Rectal smooth muscle tissue (tissue), 1 donor: ENCODE data around the gene TIAM2.

ENCODE experiments used
- H3K27ac ChIP-seq: one replicate; pipeline ENCODE4 v1.7.0; 2013; ENCODE audit warnings: low read depth, low read length, inconsistent platforms
- H3K27me3 ChIP-seq: one replicate; pipeline ENCODE4 v1.7.0; 2013; ENCODE audit warnings: low read length; ENCODE audit not compliant: control insufficient read depth, insufficient read depth
- H3K36me3 ChIP-seq: one replicate; pipeline ENCODE4 v1.7.0; 2013; ENCODE audit warnings: low read length; ENCODE audit not compliant: control insufficient read depth, insufficient read depth
- H3K4me1 ChIP-seq: one replicate; pipeline ENCODE4 v1.7.0; 2013; ENCODE audit warnings: low read length; ENCODE audit not compliant: control insufficient read depth, insufficient read depth
- H3K4me3 ChIP-seq: one replicate; pipeline ENCODE4 v1.7.0; 2013; ENCODE audit warnings: low read length
- H3K9ac ChIP-seq: one replicate; pipeline ENCODE4 v1.7.0; 2013; ENCODE audit warnings: low read length

TIAM2 gene

GRCh38 chr6:155141512-155141911 is 146.4 kb downstream of the TIAM2 start:
- Histone ChIP-seq H3K4me1 (peaks cover 10% of the 10 kb centered on the region), H3K9ac (no peak overlapping the region), H3K27me3 (no peaks in the 10 kb centered on the region), H3K4me3 (no peak overlapping the region), H3K36me3 (no peaks in the 10 kb centered on the region), H3K27ac (peak overlapping the region; percentile 49)

GRCh38 chr6:155142168-155143028 is 147.3 kb downstream of the TIAM2 start:
- H3K4me3 ChIP-seq = peak overlapping the region; percentile 17
- peak overlapping the region; percentile 53 for H3K27ac ChIP-seq
- H3K9ac ChIP-seq = no peak overlapping the region
- H3K36me3 ChIP-seq = no peaks in the 10 kb centered on the region
- H3K4me1 ChIP-seq = peaks cover 10% of the 10 kb centered on the region
- no peaks in the 10 kb centered on the region for H3K27me3 ChIP-seq

GRCh38 chr6:155143029-155143577 is 148.0 kb downstream of the TIAM2 start:
- Histone ChIP-seq H3K4me1 (peaks cover 10% of the 10 kb centered on the region), H3K27ac (peak overlapping the region; percentile 53), H3K4me3 (peak overlapping the region; percentile 40), H3K36me3 (no peaks in the 10 kb centered on the region), H3K9ac (no peak overlapping the region), H3K27me3 (no peaks in the 10 kb centered on the region)

GRCh38 chr6:155143578-155144106 is 148.5 kb downstream of the TIAM2 start:
- H3K36me3 ChIP-seq = no peaks in the 10 kb centered on the region
- peak overlapping the region; percentile 53 for H3K27ac ChIP-seq
- H3K4me3 ChIP-seq = peak overlapping the region; percentile 40
- H3K4me1 ChIP-seq = peaks cover 10% of the 10 kb centered on the region
- no peak overlapping the region for H3K9ac ChIP-seq
- H3K27me3 ChIP-seq = no peaks in the 10 kb centered on the region

GRCh38 chr6:155146205-155146604 is 151.1 kb downstream of the TIAM2 start:
- no peak overlapping the region for H3K9ac ChIP-seq
- peaks cover 10% of the 10 kb centered on the region for H3K4me1 ChIP-seq
- H3K4me3 ChIP-seq = no peak overlapping the region
- no peaks in the 10 kb centered on the region for H3K36me3 ChIP-seq
- H3K27me3 ChIP-seq = no peaks in the 10 kb centered on the region
- no peak overlapping the region for H3K27ac ChIP-seq

- no peak overlapping the region for H3K4me3 ChIP-seq
- H3K9ac ChIP-seq = no peak overlapping the region
- no peaks in the 10 kb centered on the region for H3K27me3 ChIP-seq
- no peaks in the 10 kb centered on the region for H3K4me1 ChIP-seq
- H3K36me3 ChIP-seq = no peaks in the 10 kb centered on the region
- H3K27ac ChIP-seq = no peak overlapping the region
Observed at GRCh38 chr6:155147958-155148663, 153.0 kb downstream of the TIAM2 start.

- Histone ChIP-seq H3K36me3 (no peaks in the 10 kb centered on the region), H3K4me1 (peaks cover 8% of the 10 kb centered on the region), H3K27me3 (no peaks in the 10 kb centered on the region), H3K4me3 (no peak overlapping the region), H3K9ac (no peak overlapping the region), H3K27ac (no peak overlapping the region)
Observed at GRCh38 chr6:155150967-155151671, 156.0 kb downstream of the TIAM2 start.

GRCh38 chr6:155152211-155153076 is 157.3 kb downstream of the TIAM2 start:
- H3K4me3 ChIP-seq = no peak overlapping the region
- H3K27ac ChIP-seq = no peak overlapping the region
- peaks cover 8% of the 10 kb centered on the region for H3K4me1 ChIP-seq
- H3K9ac ChIP-seq = no peak overlapping the region
- H3K36me3 ChIP-seq = no peaks in the 10 kb centered on the region
- H3K27me3 ChIP-seq = no peaks in the 10 kb centered on the region

GRCh38 chr6:155154158-155154830 is 159.2 kb downstream of the TIAM2 start:
- Histone ChIP-seq H3K27ac (peak overlapping the region; percentile 15), H3K4me1 (peaks cover 10% of the 10 kb centered on the region), H3K27me3 (no peaks in the 10 kb centered on the region), H3K9ac (no peak overlapping the region), H3K4me3 (no peak overlapping the region), H3K36me3 (no peaks in the 10 kb centered on the region)

- Histone ChIP-seq H3K9ac (no peak overlapping the region), H3K4me3 (no peak overlapping the region), H3K27ac (no peak overlapping the region), H3K27me3 (no peaks in the 10 kb centered on the region), H3K4me1 (peaks cover 10% of the 10 kb centered on the region), H3K36me3 (no peaks in the 10 kb centered on the region)
Observed at GRCh38 chr6:155155787-155156447, 160.8 kb downstream of the TIAM2 start.

- H3K36me3 ChIP-seq = no peaks in the 10 kb centered on the region
- H3K4me1 ChIP-seq = peaks cover 10% of the 10 kb centered on the region
- no peak overlapping the region for H3K27ac ChIP-seq
- no peak overlapping the region for H3K4me3 ChIP-seq
- H3K27me3 ChIP-seq = no peaks in the 10 kb centered on the region
- H3K9ac ChIP-seq = no peak overlapping the region
Observed at GRCh38 chr6:155157101-155157500, 162.0 kb downstream of the TIAM2 start.
